Measurements from ENCODE around the gene RAD51B. TPM values are rescaled to one million over a fixed set of nuclear protein-coding genes. Genes with fewer than 3 reads are reported as not detected.

RAD51B gene
- total and polyA plus RNA-seq, 2 of the 13 experiments (the other 11 are each of a cell fraction or from before 2014, with no cell fraction given): 7.0 to 9.5 TPM

DNA sequence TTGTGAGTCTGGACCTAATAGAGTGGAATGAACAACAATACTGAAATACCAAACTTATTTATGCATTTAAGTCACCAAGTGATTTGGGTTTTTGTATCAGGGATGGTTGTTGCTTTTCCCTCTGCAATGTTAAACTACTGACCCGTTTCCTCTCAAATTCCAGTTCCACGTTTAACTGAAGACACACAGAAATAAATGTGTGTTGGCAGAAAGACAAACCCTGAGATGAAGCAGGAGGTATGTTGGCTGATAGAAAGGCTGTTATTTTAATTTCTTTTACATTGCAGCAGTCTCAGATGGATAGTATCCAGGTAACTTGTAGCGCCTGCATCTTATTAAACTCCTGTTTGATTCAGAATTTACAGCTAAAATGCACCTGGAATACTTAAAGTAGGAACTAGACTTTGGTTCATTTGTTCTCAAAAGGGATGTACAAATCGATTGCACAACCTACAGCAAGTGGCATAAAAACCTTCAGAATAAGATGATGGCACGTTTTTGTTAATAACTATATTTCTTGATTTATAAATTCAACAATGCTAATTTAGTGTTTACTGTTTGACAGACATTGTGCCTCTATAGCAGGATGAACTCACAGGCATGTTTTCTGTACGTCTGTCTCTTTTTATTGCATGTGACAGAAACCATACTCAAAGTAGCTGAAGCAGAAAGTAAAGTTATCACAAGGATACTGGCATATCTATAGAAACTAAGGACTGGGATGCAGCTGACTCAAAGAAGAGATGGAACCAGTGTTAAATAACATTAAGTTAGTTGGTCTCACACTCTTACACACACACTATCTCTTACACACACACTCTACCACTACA is 567.6 kb downstream of the RAD51B start:
- CTCF ChIA-PET (ENCODE audit: low intra/inter-chr PET ratio, low total read pairs): no interaction called here
- no peak for FAIRE-seq
- intact Hi-C loops (cut with micrococcal nuclease; ENCODE audit: unreplicated experiment): no loop called here

More for the DNA sequence above, 567.6 kb downstream of the RAD51B start:
- POLR2A ChIA-PET: no interaction called here
- no TSS peak for BruUV-seq (replicated peaks)
- peaks cover 25% of the 10 kb centered on the region for H3K4me1 ChIP-seq (ENCODE audit: insufficient read depth, low read length)
- no peak overlapping the region for H3K4me2 ChIP-seq (ENCODE audit: low read depth, low read length)
- H3K36me3 ChIP-seq (replicated peaks in 1 of 2; ENCODE audit: control insufficient read depth in 1 of 2, insufficient read depth in 2 of 2, low read length in 2 of 2): no peaks in the 10 kb centered on the region
- no peaks in the 10 kb centered on the region for H3K79me2 ChIP-seq (ENCODE audit: insufficient read depth, low read length)
- H2AFZ ChIP-seq (ENCODE audit: low read length): no peak overlapping the region
- H3K27ac ChIP-seq (ENCODE audit: extremely low read length, insufficient read depth, low read length): no peak overlapping the region
- ATAC-seq: no peak
- TF ChIP-seq ZBTB8A (CRISPR knock-in tag; IDR thresholded peaks at IDR 0.05; ENCODE audit: borderline replicate concordance, low read depth) (no peak), HOXD1 (CRISPR knock-in tag; IDR thresholded peaks at IDR 0.05) (no peak), TBX2 (CRISPR knock-in tag; IDR thresholded peaks at IDR 0.05; ENCODE audit: borderline replicate concordance) (no peak), SAFB2 (CRISPR knock-in tag; IDR thresholded peaks at IDR 0.05; ENCODE audit: borderline replicate concordance, low read depth) (no peak), CEBPB (IDR thresholded peaks at IDR 0.05; ENCODE audit: borderline replicate concordance, low read depth, low read length) (peak; percentile 76), SMAD1 (CRISPR knock-in tag; IDR thresholded peaks at IDR 0.05; ENCODE audit: borderline replicate concordance, low read depth) (no peak), HNRNPL (IDR thresholded peaks at IDR 0.05; ENCODE audit: low read depth, low read length) (no peak), FOXM1 (CRISPR knock-in tag; IDR thresholded peaks at IDR 0.05) (no peak)
- TF ChIP-seq, protein P1, sequence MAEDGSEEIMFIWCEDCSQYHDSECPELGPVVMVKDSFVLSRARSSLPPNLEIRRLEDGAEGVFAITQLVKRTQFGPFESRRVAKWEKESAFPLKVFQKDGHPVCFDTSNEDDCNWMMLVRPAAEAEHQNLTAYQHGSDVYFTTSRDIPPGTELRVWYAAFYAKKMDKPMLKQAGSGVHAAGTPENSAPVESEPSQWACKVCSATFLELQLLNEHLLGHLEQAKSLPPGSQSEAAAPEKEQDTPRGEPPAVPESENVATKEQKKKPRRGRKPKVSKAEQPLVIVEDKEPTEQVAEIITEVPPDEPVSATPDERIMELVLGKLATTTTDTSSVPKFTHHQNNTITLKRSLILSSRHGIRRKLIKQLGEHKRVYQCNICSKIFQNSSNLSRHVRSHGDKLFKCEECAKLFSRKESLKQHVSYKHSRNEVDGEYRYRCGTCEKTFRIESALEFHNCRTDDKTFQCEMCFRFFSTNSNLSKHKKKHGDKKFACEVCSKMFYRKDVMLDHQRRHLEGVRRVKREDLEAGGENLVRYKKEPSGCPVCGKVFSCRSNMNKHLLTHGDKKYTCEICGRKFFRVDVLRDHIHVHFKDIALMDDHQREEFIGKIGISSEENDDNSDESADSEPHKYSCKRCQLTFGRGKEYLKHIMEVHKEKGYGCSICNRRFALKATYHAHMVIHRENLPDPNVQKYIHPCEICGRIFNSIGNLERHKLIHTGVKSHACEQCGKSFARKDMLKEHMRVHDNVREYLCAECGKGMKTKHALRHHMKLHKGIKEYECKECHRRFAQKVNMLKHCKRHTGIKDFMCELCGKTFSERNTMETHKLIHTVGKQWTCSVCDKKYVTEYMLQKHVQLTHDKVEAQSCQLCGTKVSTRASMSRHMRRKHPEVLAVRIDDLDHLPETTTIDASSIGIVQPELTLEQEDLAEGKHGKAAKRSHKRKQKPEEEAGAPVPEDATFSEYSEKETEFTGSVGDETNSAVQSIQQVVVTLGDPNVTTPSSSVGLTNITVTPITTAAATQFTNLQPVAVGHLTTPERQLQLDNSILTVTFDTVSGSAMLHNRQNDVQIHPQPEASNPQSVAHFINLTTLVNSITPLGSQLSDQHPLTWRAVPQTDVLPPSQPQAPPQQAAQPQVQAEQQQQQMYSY (CRISPR knock-in tag; IDR thresholded peaks at IDR 0.05): peak; percentile 91
- TF ChIP-seq, protein P2, sequence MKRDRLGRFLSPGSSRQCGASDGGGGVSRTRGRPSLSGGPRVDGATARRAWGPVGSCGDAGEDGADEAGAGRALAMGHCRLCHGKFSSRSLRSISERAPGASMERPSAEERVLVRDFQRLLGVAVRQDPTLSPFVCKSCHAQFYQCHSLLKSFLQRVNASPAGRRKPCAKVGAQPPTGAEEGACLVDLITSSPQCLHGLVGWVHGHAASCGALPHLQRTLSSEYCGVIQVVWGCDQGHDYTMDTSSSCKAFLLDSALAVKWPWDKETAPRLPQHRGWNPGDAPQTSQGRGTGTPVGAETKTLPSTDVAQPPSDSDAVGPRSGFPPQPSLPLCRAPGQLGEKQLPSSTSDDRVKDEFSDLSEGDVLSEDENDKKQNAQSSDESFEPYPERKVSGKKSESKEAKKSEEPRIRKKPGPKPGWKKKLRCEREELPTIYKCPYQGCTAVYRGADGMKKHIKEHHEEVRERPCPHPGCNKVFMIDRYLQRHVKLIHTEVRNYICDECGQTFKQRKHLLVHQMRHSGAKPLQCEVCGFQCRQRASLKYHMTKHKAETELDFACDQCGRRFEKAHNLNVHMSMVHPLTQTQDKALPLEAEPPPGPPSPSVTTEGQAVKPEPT (CRISPR knock-in tag; IDR thresholded peaks at IDR 0.05; ENCODE audit: low read depth): no peak
- TF ChIP-seq, protein P3, sequence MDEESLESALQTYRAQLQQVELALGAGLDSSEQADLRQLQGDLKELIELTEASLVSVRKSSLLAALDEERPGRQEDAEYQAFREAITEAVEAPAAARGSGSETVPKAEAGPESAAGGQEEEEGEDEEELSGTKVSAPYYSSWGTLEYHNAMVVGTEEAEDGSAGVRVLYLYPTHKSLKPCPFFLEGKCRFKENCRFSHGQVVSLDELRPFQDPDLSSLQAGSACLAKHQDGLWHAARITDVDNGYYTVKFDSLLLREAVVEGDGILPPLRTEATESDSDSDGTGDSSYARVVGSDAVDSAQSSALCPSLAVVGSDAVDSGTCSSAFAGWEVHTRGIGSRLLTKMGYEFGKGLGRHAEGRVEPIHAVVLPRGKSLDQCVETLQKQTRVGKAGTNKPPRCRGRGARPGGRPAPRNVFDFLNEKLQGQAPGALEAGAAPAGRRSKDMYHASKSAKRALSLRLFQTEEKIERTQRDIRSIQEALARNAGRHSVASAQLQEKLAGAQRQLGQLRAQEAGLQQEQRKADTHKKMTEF (CRISPR knock-in tag; IDR thresholded peaks at IDR 0.05): no peak
- no peak overlapping the region for H3K9ac ChIP-seq (ENCODE audit: insufficient read depth, low read depth, low read length)
- in situ Hi-C loops (cut with HindIII; ENCODE audit: extremely low pct_ligation_motif_present, low pct_unique_long_range_greater_than_20kb): no loop called here
- WGBS (ENCODE audit: low lambda C conversion rate): 68% methylated on average over 6 of the region's 6 CpGs
- no peaks in the 10 kb centered on the region for H3K9me3 ChIP-seq (ENCODE audit: low read length)
- DNase-seq (ENCODE audit: low spot score): no peak
- H3K4me3 ChIP-seq (replicated peaks in 1 of 3; ENCODE audit: insufficient read depth in 1 of 3, low read depth in 2 of 3, low read length in 3 of 3): no peak overlapping the region
- no peaks in the 10 kb centered on the region for H4K20me1 ChIP-seq (ENCODE audit: insufficient read depth, low read length)
- H3K27me3 ChIP-seq (ENCODE audit: control insufficient read depth in 1 of 2, insufficient read depth in 2 of 2, low read length in 2 of 2): no peaks in the 10 kb centered on the region

Data from HepG2 (cell line).